Measurements from ENCODE around the gene ATAT1. TPM values are rescaled to one million over a fixed set of nuclear protein-coding genes. Genes with fewer than 3 reads are reported as not detected.

ATAT1 gene
- total RNA-seq, 2 experiments from 2014 or later, result 4.1 to 5.2 TPM

DNA sequence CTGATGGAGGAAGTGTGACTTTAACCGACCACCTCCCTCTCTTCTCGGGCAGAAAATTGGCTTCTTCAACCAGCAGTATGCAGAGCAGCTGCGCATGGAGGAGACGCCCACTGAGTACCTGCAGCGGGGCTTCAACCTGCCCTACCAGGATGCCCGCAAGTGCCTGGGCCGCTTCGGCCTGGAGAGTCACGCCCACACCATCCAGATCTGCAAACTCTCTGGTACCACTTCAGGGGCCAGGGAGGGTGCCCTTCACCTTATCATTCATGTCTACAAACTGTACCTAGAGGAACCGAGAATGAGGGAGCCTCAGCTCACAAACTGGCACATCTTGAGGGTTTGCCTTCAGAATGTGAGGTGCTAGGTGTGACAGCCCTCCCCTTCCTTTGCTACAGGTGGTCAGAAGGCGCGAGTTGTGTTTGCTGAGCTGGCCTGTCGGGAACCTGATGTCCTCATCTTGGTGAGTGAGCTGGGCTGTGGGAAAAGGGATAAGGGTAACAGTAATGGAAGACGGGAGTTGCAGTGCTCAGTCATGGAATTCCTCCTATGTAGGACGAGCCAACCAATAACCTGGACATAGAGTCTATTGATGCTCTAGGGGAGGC lies 36.8 kb upstream of the ATAT1 start:
- DNase-seq, result no peak
- intact Hi-C loops (cut with DNase I, micrococcal nuclease), result no loop called here
- no peaks in the 10 kb centered on the region for H3K27me3 Mint-ChIP-seq
- Histone ChIP-seq H3K9me3 (ENCODE audit: control insufficient read depth in 1 of 2, insufficient read depth in 1 of 2, low read length in 2 of 2) (no peaks in the 10 kb centered on the region), H3K4me3 (ENCODE audit: low read length) (no peak overlapping the region), H3K4me1 (ENCODE audit: insufficient read depth, low read length) (no peaks in the 10 kb centered on the region), H3K36me3 (ENCODE audit: insufficient read depth, low read length) (peaks cover 89% of the 10 kb centered on the region), H3K27ac (ENCODE audit: low read depth in 1 of 2, low read length in 2 of 2) (no peak overlapping the region), H3K27me3 (ENCODE audit: control insufficient read depth in 1 of 2, insufficient read depth in 2 of 2, low read length in 2 of 2) (no peaks in the 10 kb centered on the region)
- POLR2A ChIA-PET, result interaction anchor here (0.7 to 2.0 kb wide), 5 partner anchors 11 to 25 kb away, joined by 3 to 20 read pairs (median 3); partner anchors contain the start of gene ABCF1
- TF ChIP-seq, protein P1, sequence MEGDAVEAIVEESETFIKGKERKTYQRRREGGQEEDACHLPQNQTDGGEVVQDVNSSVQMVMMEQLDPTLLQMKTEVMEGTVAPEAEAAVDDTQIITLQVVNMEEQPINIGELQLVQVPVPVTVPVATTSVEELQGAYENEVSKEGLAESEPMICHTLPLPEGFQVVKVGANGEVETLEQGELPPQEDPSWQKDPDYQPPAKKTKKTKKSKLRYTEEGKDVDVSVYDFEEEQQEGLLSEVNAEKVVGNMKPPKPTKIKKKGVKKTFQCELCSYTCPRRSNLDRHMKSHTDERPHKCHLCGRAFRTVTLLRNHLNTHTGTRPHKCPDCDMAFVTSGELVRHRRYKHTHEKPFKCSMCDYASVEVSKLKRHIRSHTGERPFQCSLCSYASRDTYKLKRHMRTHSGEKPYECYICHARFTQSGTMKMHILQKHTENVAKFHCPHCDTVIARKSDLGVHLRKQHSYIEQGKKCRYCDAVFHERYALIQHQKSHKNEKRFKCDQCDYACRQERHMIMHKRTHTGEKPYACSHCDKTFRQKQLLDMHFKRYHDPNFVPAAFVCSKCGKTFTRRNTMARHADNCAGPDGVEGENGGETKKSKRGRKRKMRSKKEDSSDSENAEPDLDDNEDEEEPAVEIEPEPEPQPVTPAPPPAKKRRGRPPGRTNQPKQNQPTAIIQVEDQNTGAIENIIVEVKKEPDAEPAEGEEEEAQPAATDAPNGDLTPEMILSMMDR (IDR thresholded peaks at IDR 0.05), result no peak
- peaks cover 12% of the 10 kb centered on the region for H3K4me1 Mint-ChIP-seq (ENCODE audit: low read depth)
- H3K4me3 Mint-ChIP-seq, result no peak overlapping the region
- H3K36me3 Mint-ChIP-seq (ENCODE audit: low read depth), result peaks cover 94% of the 10 kb centered on the region
- ATAC-seq (ENCODE audit: poor library complexity), result no peak
- no peak overlapping the region for H3K27ac Mint-ChIP-seq
- H3K9me3 Mint-ChIP-seq, result no peaks in the 10 kb centered on the region
- CTCF ChIA-PET, result interaction anchor here (1.4 kb wide), 1 partner anchor 45 kb away, joined by 4 read pairs; no protein-coding TSS in a partner anchor

DNA sequence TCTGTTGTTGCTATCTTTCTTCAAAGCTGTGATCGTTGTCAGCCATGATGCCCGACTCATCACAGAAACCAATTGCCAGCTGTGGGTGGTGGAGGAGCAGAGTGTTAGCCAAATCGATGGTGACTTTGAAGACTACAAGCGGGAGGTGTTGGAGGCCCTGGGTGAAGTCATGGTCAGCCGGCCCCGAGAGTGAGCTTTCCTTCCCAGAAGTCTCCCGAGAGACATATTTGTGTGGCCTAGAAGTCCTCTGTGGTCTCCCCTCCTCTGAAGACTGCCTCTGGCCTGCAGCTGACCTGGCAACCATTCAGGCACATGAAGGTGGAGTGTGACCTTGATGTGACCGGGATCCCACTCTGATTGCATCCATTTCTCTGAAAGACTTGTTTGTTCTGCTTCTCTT lies 36.2 kb upstream of the ATAT1 start:
- ATAC-seq (ENCODE audit: poor library complexity), result no peak
- no peaks in the 10 kb centered on the region for H3K9me3 ChIP-seq (ENCODE audit: control insufficient read depth in 1 of 2, insufficient read depth in 1 of 2, low read length in 2 of 2)

DNA sequence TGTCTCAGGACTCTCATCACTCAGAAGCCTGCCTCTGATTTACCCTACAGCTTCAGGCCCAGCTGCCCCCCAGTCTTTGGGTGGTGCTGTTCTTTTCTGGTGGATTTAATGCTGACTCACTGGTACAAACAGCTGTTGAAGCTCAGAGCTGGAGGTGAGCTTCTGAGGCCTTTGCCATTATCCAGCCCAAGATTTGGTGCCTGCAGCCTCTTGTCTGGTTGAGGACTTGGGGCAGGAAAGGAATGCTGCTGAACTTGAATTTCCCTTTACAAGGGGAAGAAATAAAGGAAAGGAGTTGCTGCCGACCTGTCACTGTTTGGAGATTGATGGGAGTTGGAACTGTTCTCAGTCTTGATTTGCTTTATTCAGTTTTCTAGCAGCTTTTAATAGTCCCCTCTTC lies 35.7 kb upstream of the ATAT1 start:
- ATAC-seq (ENCODE audit: poor library complexity), result no peak
- peaks cover 85% of the 10 kb centered on the region for H3K36me3 Mint-ChIP-seq (ENCODE audit: low read depth)

More for the DNA sequence above, 36.2 kb upstream of the ATAT1 start:
- Histone ChIP-seq H3K27ac (ENCODE audit: low read depth in 1 of 2, low read length in 2 of 2) (no peak overlapping the region), H3K36me3 (ENCODE audit: insufficient read depth, low read length) (peaks cover 83% of the 10 kb centered on the region), H3K4me3 (ENCODE audit: low read length) (no peak overlapping the region), H3K4me1 (ENCODE audit: insufficient read depth, low read length) (no peaks in the 10 kb centered on the region), H3K27me3 (ENCODE audit: control insufficient read depth in 1 of 2, insufficient read depth in 2 of 2, low read length in 2 of 2) (no peaks in the 10 kb centered on the region)
- no peaks in the 10 kb centered on the region for H3K9me3 Mint-ChIP-seq
- CTCF ChIA-PET, result interaction anchor here (1.1 to 1.4 kb wide), 2 partner anchors 46 to 140 kb away, joined by 3 to 4 read pairs; no protein-coding TSS in a partner anchor
- intact Hi-C loops (cut with DNase I, micrococcal nuclease), result no loop called here
- TF ChIP-seq, protein P1 (IDR thresholded peaks at IDR 0.05), result no peak
- DNase-seq, result no peak
- peaks cover 89% of the 10 kb centered on the region for H3K36me3 Mint-ChIP-seq (ENCODE audit: low read depth)
- no peak overlapping the region for H3K27ac Mint-ChIP-seq
- H3K27me3 Mint-ChIP-seq, result no peaks in the 10 kb centered on the region
- no peak overlapping the region for H3K4me3 Mint-ChIP-seq
- POLR2A ChIA-PET, result interaction anchor here (0.9 to 2.0 kb wide), 6 partner anchors 10 to 34 kb away, joined by 3 to 20 read pairs (median 4); partner anchors contain the start of genes GNL1 and PRR3
- H3K4me1 Mint-ChIP-seq (ENCODE audit: low read depth), result peaks cover 12% of the 10 kb centered on the region

More for the DNA sequence above, 35.7 kb upstream of the ATAT1 start:
- ChIA-PET POLR2A (interaction anchor here (0.9 to 2.0 kb wide), 7 partner anchors 10 to 98 kb away, joined by 3 to 20 read pairs (median 3); partner anchors contain the start of genes GNL1 and PRR3), CTCF (interaction anchor here (1.1 to 1.4 kb wide), 2 partner anchors 46 to 140 kb away, joined by 3 to 4 read pairs; no protein-coding TSS in a partner anchor)
- H3K27ac Mint-ChIP-seq, result no peak overlapping the region
- Histone ChIP-seq H3K9me3 (ENCODE audit: control insufficient read depth in 1 of 2, insufficient read depth in 1 of 2, low read length in 2 of 2) (no peaks in the 10 kb centered on the region), H3K4me3 (ENCODE audit: low read length) (no peak overlapping the region), H3K4me1 (ENCODE audit: insufficient read depth, low read length) (no peaks in the 10 kb centered on the region), H3K36me3 (ENCODE audit: insufficient read depth, low read length) (peaks cover 78% of the 10 kb centered on the region), H3K27me3 (ENCODE audit: control insufficient read depth in 1 of 2, insufficient read depth in 2 of 2, low read length in 2 of 2) (no peaks in the 10 kb centered on the region), H3K27ac (ENCODE audit: low read depth in 1 of 2, low read length in 2 of 2) (no peak overlapping the region)
- H3K9me3 Mint-ChIP-seq, result no peaks in the 10 kb centered on the region
- intact Hi-C loops (cut with DNase I, micrococcal nuclease), result no loop called here
- peaks cover 12% of the 10 kb centered on the region for H3K4me1 Mint-ChIP-seq (ENCODE audit: low read depth)
- TF ChIP-seq, protein P1 (IDR thresholded peaks at IDR 0.05), result no peak
- no peak for DNase-seq
- no peaks in the 10 kb centered on the region for H3K27me3 Mint-ChIP-seq
- H3K4me3 Mint-ChIP-seq, result no peak overlapping the region

Measured in CD4-positive, alpha-beta T cell (primary cell).